Activated naive CD8-positive, alpha-beta T cell treated with anti-CD3 and anti-CD28 coated beads for 36 hours (primary cell): ENCODE measurements around the gene MORN1. TPM values are rescaled to one million over a fixed set of nuclear protein-coding genes. Genes with fewer than 3 reads are reported as not detected.

Experiments used
- DNase-seq: peaks from one replicate; pipeline ENCODE4 v3.0.0; 2021
- H3K27ac Mint-ChIP-seq: one replicate; pipeline ENCODE4 v1.8.0; 2022; ENCODE audit warnings: mild to moderate bottlenecking, moderate library complexity, mixed read lengths
- H3K27me3 Mint-ChIP-seq: one replicate; pipeline ENCODE4 v1.8.0; 2022; ENCODE audit warnings: mild to moderate bottlenecking, mixed read lengths
- H3K36me3 Mint-ChIP-seq: one replicate; pipeline ENCODE4 v1.8.0; 2021; ENCODE audit warnings: mild to moderate bottlenecking, mixed read lengths
- H3K4me1 Mint-ChIP-seq: one replicate; pipeline ENCODE4 v1.8.0; 2021; ENCODE audit warnings: mixed read lengths
- H3K4me3 Mint-ChIP-seq: one replicate; pipeline ENCODE4 v1.8.0; 2022; ENCODE audit warnings: mild to moderate bottlenecking, moderate library complexity, mixed read lengths
- H3K9me3 Mint-ChIP-seq: one replicate; pipeline ENCODE4 v1.8.0; 2022; ENCODE audit warnings: mixed read lengths
- total RNA-seq, 2 experiments: library from RNA; stranded (reverse); gene quantifications; one replicate each; pipeline ENCODE4 v1.2.3, GENCODE V29; 2021

The MORN1 gene
- total RNA-seq, 2 experiments from 2014 or later, result 6.8 to 7.8 TPM

- no peaks in the 10 kb centered on the region for H3K9me3 Mint-ChIP-seq
- no peak overlapping the region for H3K4me3 Mint-ChIP-seq
- no peak for DNase-seq
- no peaks in the 10 kb centered on the region for H3K27me3 Mint-ChIP-seq
- H3K36me3 Mint-ChIP-seq, result no peaks in the 10 kb centered on the region
- no peak overlapping the region for H3K27ac Mint-ChIP-seq
- no peaks in the 10 kb centered on the region for H3K4me1 Mint-ChIP-seq
Observed at GRCh38 chr1:2378956-2379732, 12.2 kb downstream of the MORN1 start.

- H3K4me1 Mint-ChIP-seq, result no peaks in the 10 kb centered on the region
Observed at GRCh38 chr1:2378441-2378851, 12.9 kb downstream of the MORN1 start.

GRCh38 chr1:2377751-2378440 lies 13.5 kb downstream of the MORN1 start:
- Mint-ChIP-seq H3K36me3 (no peaks in the 10 kb centered on the region), H3K9me3 (no peaks in the 10 kb centered on the region), H3K4me3 (no peak overlapping the region), H3K27me3 (no peaks in the 10 kb centered on the region), H3K4me1 (no peaks in the 10 kb centered on the region), H3K27ac (no peak overlapping the region)
- DNase-seq, result no peak

More at GRCh38 chr1:2378441-2378851, 12.9 kb downstream of the MORN1 start:
- Mint-ChIP-seq H3K27ac (no peak overlapping the region), H3K36me3 (no peaks in the 10 kb centered on the region), H3K4me3 (no peak overlapping the region), H3K9me3 (no peaks in the 10 kb centered on the region), H3K27me3 (no peaks in the 10 kb centered on the region)
- DNase-seq, result no peak

GRCh38 chr1:2376931-2377672 lies 14.3 kb downstream of the MORN1 start:
- H3K27ac Mint-ChIP-seq, result no peak overlapping the region
- H3K4me1 Mint-ChIP-seq, result no peaks in the 10 kb centered on the region
- H3K9me3 Mint-ChIP-seq, result no peaks in the 10 kb centered on the region
- DNase-seq, result no peak
- H3K36me3 Mint-ChIP-seq, result no peaks in the 10 kb centered on the region
- no peak overlapping the region for H3K4me3 Mint-ChIP-seq
- no peaks in the 10 kb centered on the region for H3K27me3 Mint-ChIP-seq

GRCh38 chr1:2376261-2376741 lies 15.1 kb downstream of the MORN1 start:
- Mint-ChIP-seq H3K36me3 (no peaks in the 10 kb centered on the region), H3K9me3 (no peaks in the 10 kb centered on the region), H3K4me3 (no peak overlapping the region), H3K27ac (no peak overlapping the region), H3K4me1 (no peaks in the 10 kb centered on the region), H3K27me3 (no peaks in the 10 kb centered on the region)
- DNase-seq, result no peak

GRCh38 chr1:2375923-2376260 lies 15.5 kb downstream of the MORN1 start:
- no peak for DNase-seq
- H3K9me3 Mint-ChIP-seq, result no peaks in the 10 kb centered on the region
- H3K4me1 Mint-ChIP-seq, result no peaks in the 10 kb centered on the region
- H3K36me3 Mint-ChIP-seq, result no peaks in the 10 kb centered on the region
- H3K27me3 Mint-ChIP-seq, result no peaks in the 10 kb centered on the region
- no peak overlapping the region for H3K27ac Mint-ChIP-seq
- H3K4me3 Mint-ChIP-seq, result no peak overlapping the region

GRCh38 chr1:2375246-2375922 lies 16.0 kb downstream of the MORN1 start:
- DNase-seq, result no peak
- Mint-ChIP-seq H3K4me1 (no peaks in the 10 kb centered on the region), H3K27me3 (no peaks in the 10 kb centered on the region), H3K27ac (no peak overlapping the region), H3K36me3 (no peaks in the 10 kb centered on the region), H3K4me3 (no peak overlapping the region), H3K9me3 (no peaks in the 10 kb centered on the region)

GRCh38 chr1:2374252-2375155 lies 16.9 kb downstream of the MORN1 start:
- Mint-ChIP-seq H3K4me3 (no peak overlapping the region), H3K36me3 (no peaks in the 10 kb centered on the region), H3K9me3 (no peaks in the 10 kb centered on the region), H3K27me3 (no peaks in the 10 kb centered on the region), H3K4me1 (no peaks in the 10 kb centered on the region), H3K27ac (no peak overlapping the region)
- DNase-seq, result no peak

- H3K36me3 Mint-ChIP-seq, result no peaks in the 10 kb centered on the region
- H3K9me3 Mint-ChIP-seq, result no peaks in the 10 kb centered on the region
- no peaks in the 10 kb centered on the region for H3K27me3 Mint-ChIP-seq
- DNase-seq, result no peak
- no peak overlapping the region for H3K27ac Mint-ChIP-seq
- H3K4me3 Mint-ChIP-seq, result no peak overlapping the region
- no peaks in the 10 kb centered on the region for H3K4me1 Mint-ChIP-seq
Observed at GRCh38 chr1:2373551-2374251, 17.7 kb downstream of the MORN1 start.

- DNase-seq, result no peak
Observed at GRCh38 chr1:2372551-2373490, 18.5 kb downstream of the MORN1 start.

GRCh38 chr1:2368053-2368744 lies 23.2 kb downstream of the MORN1 start:
- H3K27ac Mint-ChIP-seq, result no peak overlapping the region

More at GRCh38 chr1:2372551-2373490, 18.5 kb downstream of the MORN1 start:
- peaks cover 3% of the 10 kb centered on the region for H3K4me1 Mint-ChIP-seq
- H3K27me3 Mint-ChIP-seq, result no peaks in the 10 kb centered on the region
- H3K4me3 Mint-ChIP-seq, result no peak overlapping the region
- no peak overlapping the region for H3K27ac Mint-ChIP-seq
- no peaks in the 10 kb centered on the region for H3K36me3 Mint-ChIP-seq
- no peaks in the 10 kb centered on the region for H3K9me3 Mint-ChIP-seq

GRCh38 chr1:2363847-2364513 lies 27.4 kb downstream of the MORN1 start:
- Mint-ChIP-seq H3K4me3 (no peak overlapping the region), H3K4me1 (peaks cover 3% of the 10 kb centered on the region), H3K9me3 (peaks cover 8% of the 10 kb centered on the region), H3K27ac (no peak overlapping the region), H3K27me3 (no peaks in the 10 kb centered on the region), H3K36me3 (peaks cover 6% of the 10 kb centered on the region)
- no peak for DNase-seq

More at GRCh38 chr1:2368053-2368744, 23.2 kb downstream of the MORN1 start:
- H3K4me1 Mint-ChIP-seq, result peaks cover 3% of the 10 kb centered on the region
- DNase-seq, result no peak
- no peak overlapping the region for H3K4me3 Mint-ChIP-seq
- peaks cover 6% of the 10 kb centered on the region for H3K9me3 Mint-ChIP-seq
- no peaks in the 10 kb centered on the region for H3K27me3 Mint-ChIP-seq
- H3K36me3 Mint-ChIP-seq, result peaks cover 4% of the 10 kb centered on the region
